HG02970 (cell line): Measurements from ENCODE around the gene TFAM.

Source experiments
- ATAC-seq: cut with Tn5 transposase; IDR thresholded peaks from one replicate; pipeline ENCODE4 v1.9.1; 2021; ENCODE audit warnings: mild to moderate bottlenecking, moderate library complexity, moderate number of reproducible peaks; ENCODE audit not compliant: unreplicated experiment, low FRiP score

The TFAM gene

DNA sequence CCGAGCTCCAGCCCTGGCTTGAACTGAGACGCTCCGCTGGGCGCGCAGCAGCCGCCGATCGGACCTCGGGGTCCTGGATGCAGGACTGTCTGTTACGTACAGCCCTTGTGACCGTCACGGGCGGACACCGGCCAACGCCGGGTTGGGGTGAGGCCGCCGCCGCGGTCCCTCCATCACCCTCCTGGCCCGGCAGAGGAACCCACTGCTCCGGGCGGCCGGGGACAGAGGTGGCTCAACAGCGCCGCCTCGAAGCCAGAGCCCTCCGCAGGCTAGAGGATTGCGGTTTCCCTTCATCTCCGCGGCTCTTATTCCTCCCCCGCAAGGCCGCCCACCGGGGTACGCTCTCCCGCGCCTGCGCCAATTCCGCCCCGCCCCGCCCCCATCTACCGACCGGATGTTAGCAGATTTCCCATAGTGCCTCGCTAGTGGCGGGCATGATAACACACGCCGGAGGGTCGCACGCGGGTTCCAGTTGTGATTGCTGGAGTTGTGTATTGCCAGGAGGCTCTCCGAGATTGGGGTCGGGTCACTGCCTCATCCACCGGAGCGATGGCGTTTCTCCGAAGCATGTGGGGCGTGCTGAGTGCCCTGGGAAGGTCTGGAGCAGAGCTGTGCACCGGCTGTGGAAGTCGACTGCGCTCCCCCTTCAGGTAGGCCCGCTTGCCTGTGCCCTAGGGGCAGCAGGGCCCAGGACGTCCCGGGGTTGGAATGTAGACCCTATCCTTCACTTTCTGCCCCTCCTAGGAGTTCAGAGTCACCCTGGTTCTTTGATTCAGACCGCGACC, at the start of gene TFAM:
TSS of gene TFAM (plus strand) at position 412 of the 785 bp plus-strand sequence. CDS start at position 550, 138 bp downstream.
- ATAC-seq, result peak; percentile 89

DNA sequence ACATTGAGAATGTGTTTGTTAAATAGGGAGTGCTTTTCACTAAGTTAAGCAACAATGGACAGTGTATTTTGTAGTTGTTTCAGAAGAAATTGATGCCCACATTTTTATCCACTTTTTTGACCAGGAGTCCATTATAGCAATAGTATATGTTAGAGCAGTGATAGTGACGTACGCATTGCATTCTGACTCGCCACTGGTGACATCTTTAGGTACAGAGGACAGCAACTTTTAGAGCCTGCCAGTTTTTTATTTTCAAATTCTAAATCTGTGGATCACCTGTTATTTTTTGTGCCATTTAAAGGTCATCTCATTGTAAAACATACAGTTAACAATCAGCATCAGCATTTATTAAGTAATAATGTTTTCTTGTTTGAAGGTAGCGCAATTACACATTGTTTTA, 49.0 kb upstream of the TFAM start:
- no peak for ATAC-seq

DNA sequence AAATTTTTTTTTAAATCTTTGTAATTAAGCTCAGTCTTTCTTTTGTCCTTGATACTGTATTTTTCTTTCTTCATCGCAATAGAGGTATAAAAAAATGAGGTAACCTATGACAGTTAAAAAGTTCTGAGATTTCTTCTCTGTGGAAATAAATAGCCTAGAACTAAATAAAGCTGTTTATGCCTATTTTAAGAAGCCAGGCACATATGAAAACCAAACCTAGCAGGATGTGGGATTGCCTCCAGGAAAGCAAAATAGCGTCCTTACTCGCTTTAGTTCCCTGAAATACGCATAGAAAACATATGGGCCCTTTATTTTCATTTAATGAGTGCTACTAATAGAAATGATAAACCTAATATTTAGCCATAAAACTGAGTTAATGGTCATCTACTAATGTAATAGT, 43.8 kb upstream of the TFAM start:
- no peak for ATAC-seq

DNA sequence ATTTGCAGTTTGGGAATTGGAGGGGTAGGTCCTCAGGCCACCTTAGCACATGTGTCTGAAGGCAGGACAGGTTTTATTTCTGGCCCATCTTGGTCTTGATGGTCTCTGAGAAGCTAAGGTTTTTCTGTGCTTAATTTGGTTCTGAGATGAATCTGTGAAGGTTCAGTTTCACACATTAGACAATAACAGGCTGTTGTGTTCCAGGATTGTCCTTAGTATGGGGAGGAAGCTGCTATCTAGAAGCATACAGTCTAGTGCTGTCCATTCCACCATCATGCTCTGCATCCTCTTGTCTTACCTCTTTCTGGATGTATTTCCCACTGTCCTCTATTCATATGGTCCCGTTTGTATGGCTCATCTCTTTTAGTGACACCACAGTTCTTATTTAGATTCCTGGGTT, 43.3 kb upstream of the TFAM start:
- ATAC-seq, result no peak

DNA sequence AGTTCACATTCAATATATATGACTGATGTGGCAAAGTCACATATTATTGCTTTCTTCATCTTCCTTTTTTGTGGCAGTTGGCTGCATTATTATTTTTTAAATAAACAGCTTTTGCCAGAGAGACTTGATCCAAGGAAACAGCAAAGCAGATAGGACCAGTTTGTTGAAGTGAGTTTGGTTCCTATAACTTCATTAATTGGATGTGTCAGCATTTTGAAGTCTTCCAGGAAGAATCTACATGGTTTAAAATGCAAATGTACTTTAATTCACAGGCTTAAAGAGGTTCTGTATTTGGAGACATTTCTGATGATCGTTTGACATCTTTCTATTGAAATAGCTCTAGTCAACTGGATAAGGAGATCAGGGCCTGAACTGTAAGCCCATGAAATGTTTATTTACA, 37.2 kb upstream of the TFAM start:
- ATAC-seq, result no peak

DNA sequence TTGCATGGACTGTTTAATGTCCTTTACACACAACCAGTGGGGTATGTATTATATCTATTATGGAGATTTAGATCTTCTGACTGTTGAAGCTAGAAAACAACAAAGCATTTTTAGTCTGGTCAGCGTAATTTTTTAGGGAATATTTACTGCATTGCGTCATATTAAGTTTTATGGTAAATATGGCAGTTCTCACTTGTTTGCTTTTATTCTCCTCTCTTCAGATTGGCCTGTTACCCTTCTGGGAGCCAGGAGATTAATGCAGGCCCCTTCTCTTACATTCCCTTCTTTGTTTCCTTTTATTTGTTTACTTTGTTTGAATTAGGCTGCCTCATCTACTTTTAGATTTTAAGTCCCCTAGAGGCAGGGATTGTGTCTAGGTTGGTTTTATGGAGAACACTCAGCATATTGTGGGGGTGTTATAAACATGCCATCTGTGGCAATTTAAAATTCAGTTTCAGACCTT, 36.6 kb upstream of the TFAM start:
- ATAC-seq, result no peak

DNA sequence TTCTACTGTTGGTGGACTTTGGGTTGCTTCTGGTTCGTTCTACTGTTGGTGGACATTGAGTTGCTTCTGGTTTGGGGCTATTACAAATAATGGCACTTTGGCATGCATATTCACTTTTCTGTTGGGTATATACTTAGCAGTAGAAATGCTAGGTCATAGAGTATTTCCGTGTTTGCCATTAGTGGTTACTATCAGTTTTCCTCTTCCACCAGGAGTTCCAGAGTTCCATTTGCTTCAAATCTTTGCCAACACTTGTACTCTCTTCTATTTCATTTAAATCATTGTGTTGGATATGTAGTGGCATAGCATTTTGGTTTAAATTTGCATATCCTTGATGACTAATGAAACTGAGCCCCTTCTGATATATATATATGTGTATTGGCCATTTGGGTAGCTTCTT, 35.2 kb upstream of the TFAM start:
- ATAC-seq, result no peak

DNA sequence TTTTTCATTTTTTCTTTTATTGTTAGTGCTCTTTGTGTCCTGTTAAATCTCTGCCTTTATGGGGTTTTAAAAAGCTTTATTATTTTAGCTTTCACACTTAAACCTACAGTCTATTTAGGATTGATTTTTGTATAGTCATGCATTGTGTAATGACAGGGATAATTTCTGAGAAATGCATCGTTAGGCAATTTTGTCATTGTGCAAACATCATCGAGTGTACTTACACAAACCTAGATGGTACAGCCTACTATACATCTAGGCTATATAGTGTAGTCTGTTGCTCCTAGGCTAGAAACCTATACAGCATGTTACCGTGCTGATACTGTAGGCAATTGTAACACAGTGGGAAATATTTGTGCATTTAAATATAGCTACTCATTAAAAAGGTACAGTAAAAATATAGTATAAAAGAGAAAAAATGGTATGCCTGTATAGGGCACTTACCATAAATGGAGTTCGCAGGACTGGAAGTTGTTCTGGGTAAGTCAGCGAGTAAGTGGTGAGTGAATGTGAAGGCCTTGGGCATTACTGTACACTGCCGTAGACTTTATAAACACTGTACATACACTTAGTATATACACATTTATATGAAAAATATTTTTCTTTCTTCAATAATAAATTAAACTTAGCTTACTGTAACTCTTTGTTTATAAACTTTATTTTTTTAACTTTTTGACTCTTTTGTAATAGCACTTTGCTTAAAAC, 34.4 kb upstream of the TFAM start:
- no peak for ATAC-seq

DNA sequence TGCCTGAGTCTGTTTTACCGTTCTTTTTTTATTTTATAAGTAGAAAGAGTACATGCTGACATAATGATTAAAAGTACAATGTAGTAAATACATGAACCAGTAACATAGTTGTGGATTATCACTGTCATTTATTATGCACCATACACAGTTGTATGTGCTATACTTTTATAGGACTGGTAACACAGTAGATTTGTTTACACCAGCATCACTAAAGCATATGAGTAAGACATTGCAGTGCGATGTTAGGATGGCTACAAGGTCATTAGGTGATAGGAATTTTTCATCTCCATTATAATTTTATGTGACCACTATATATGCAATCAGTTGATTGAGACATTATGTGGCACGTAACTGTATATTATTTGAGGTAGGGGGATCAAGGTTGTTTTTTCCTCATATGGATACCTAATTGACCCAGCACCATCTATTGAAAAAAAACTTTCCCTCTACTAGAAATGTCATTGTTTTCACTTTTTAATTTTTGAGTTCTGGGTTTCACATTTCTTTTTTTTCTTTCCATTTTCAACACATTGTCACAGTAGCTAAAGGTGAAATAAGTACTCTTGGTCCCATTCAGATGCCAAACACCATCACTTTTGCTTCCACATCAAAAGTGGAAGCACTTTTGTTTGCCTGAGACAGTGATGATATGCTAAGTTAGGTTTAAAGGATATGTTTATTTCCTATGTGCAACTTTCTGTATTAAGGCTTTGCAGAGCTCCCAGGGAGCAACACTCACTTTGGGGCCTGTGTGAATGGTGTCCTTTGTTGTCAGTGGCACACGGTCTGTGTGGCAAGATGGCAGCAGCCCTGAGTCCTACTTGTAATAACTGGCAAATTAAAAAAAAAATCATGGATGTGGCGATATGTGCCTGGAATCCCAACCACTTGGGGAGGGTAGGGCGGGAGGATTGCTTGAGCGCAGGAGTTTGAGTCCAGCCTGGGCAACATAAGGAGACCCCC, 33.3 kb upstream of the TFAM start:
- no peak for ATAC-seq

DNA sequence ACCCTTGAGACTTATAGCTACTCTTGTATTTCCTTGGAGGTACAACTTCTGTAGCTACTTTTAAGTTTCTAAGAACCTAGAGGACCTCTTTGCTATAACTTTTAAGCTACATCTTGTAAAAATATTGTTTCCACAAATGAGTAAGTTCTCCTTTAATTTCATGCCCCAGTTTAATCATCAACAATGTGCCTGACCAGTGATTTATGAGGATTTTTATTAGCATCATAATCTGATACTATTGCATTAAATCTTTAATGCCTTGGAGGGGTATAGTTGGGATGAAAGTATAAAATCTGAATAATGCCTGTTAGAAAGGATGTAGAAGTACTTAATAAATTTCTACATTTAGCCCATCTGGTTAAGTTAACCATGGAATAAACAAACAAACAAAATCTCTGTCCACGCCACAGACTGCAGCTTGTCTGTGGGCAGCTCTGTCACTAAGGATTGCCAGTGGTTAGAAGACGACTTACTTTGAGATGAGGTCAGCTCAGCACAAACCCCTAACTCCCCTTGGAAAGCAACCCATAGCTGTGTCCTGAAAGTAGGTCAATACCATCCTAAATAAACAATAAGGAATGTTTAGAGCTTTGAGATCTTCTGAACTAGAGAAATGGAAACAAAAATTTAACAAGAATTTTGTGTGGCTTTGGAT, 32.1 kb upstream of the TFAM start:
- no peak for ATAC-seq

DNA sequence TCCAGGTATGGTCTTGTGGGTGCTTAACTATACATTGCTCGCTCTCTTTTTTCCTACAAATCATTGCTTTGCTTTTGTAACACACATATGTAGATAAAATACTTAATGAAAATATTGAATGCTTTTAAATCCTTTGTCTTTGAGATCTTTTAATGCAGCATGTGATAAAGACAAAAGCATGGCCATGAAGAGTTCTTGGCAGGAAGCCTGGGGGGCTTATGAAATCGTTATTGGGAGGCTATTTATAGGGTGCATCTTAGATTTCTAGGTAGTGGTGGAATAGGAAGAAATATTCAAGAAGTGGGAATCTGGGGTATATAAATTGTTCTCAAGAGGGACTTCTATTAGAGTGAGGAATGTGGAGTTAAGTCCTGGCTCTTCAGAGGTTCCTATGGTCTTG, 28.5 kb upstream of the TFAM start:
- no peak for ATAC-seq

DNA sequence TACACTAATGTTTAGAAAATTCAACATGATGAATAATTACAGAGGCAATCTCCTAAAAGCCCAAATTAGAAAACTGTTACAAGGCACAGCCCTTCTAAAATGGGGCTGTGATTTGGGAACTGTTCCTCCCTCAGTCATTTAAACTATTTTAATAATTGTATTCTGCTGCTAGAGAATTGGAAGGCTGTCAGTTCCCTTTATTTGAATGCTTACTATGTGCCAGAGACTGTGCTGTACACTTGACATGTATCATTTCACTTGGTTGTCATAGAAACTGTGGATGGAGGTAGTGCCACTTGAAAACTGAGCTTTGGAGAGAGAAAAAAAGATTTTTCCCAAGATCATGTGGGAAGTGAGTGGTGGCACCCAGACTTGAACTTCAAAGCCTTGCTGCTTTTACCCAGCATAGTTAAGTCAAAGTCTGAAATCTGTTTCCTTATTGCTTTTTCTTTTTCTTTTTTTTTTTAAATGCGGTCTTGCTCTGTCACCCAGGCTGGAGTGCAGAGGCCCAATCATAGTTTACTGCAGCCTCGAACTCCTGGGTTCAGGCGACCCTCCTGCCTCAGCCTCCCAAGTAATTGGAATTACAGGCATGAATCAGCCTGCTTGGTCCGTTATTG, 26.8 kb upstream of the TFAM start:
- no peak for ATAC-seq

DNA sequence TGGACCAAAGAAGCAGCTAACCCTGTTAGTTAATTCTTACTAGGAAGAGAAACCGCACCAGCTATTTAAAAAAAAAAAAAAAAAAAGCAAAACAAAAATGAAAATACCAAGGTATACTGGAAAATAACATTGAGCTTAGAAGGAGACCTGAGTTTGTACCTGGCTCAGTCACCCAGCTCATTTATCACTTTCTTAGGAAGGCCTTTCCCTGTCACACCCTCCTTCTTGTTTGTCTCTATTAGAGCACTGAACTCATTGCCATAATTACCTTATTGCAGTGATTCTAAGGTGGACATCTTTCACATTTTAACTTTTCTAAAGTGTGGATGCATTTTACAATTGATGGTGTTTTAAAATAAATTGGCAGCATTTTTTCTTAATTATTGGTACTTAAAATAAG, 26.3 kb upstream of the TFAM start:
- no peak for ATAC-seq

DNA sequence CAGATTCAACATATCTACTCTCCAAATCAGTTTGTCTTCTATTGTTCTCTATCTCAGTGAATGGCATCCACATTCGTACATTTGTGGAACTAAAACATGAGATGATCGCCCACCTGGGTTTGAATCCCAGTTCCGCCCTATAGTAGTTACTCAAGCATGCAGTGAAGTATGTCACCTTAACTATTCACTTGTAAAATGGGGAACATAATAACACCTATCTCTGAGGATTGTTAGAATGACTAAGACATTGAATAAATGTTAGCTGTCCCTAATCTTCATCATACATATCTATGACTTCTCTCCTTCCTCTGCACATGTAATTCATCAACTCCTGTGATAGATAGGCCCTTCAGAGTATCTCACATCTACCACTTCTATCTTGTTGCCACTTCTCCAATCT, 25.7 kb upstream of the TFAM start:
- no peak for ATAC-seq

DNA sequence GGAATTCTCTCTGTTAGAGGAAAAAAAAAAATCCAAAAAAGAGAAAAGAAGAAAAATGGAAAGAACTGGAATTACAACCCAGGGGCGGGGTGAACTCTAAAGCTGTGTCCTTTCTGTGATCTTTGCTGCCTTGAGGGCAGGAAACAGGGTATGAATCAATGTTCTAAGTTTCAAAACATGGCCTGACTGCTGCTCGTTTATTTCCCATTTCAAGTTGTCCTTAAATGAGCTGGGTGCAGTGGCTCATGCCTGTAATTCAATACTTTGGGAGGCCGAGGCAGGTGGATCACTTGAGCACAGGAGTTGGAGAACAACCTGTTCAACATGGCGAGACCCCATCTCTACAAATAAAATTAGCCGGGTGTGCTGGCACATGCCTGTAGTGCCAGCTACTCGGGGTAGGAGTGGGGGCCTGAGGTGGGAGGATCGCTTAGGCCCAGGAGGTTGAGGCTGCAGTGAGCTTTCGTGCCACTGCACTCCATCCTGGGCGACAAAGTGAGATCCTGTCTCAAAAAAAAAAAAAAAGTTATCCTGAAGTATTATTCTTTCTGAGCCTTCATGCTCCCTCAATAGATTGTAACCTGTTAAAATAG, 24.7 kb upstream of the TFAM start:
- ATAC-seq, result no peak

DNA sequence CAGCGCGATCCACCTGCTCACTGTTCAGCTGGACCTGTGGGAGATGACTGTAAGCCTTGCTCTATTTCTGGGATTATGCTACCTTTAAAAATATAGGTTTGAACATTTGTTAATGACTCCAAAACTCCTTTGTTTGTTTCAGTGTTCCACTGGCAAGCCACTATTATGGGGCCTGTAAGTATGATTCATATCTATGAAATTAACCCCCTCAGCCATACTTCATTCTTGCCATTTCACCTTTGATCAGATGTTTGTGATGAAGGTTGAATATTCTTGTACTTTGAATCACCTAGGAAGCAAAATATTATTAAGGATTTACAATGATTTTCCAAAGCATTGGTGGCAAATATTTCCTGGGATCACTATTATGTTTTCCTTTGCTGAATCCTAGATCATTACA, 23.9 kb upstream of the TFAM start:
- no peak for ATAC-seq

DNA sequence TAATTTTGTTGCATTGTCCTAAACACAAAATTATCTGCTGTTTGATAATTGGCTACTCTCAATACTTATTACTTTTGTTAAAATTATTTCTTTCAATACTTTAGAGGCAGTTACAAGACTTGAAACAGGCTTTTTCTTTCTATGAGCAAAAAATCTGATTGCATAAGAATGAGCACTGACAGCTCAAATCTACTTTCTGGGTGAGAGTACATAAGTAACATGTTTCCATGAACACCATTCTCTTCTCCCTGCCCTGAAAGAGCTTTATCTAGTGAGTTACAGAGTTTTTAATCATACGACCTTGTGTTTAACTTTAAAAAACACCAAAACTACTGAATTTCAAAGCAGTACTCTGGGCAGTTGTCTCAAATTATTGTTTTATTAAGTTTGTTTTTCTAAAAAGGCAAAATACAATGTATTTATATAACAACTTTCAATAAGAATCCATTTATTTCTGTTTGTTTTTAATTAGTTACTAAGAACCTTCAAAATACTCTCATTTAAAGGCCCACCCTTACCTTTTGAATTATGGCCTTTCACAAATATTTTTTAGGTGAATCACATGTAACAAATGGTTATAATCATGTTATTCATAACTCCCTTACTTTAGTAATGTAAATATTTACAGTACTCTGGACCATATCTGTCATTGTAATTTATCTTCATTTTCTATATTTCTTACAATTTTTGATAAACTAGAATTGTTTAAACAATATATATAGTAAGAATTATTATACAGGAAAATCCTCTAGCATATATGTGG, 23.0 kb upstream of the TFAM start:
- ATAC-seq, result no peak

DNA sequence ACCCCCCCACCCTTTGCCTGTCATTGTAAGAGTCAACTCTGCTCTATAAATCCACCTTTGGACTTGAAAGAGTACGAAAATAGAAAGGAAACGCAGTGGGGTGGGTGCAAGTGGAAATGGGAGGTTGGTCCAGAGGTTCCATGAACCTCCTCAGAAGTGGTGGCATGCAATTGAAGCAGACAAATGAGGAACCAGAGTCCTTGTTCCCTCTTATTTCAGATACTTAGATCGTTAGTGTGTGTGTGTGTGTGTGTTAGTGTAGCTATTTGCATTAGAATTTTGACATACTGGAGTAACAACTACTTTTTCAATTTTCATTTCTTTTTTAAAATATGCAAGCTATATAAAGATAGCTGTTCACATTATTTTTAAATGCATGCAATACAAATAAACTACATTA, 18.1 kb upstream of the TFAM start:
- ATAC-seq, result no peak

DNA sequence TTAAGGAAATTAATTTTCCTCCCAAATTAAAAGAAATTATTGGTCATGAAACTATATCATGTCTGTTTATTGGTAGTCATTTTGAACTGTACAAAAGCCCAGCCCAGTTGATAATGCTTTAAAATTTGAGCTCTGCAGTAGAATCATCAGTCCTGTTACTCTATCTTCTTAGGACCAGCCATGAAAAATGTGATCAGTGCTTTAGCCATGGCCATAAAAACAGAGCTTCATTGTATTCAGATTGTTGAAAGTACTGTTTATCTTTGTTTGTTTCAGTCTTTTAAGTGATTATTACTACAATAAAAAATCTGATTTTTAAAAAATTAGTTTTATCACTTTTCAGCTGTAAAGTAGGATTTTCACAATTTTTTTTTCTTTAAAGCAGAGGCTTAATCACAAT, 13.7 kb upstream of the TFAM start:
- no peak for ATAC-seq
